ENCODE measurements around the gene ALOX15B.

ALOX15B gene

GRCh38 chr17:8064561-8065019, 25.7 kb downstream of the ALOX15B start:
- Histone ChIP-seq H3K27me3 (replicated peaks; ENCODE audit: control insufficient read depth, insufficient read depth, low read length) (peaks cover 2% of the 10 kb centered on the region; the same call in 1 of the 2 replicates), H3K4me3 (replicated peaks; ENCODE audit: low read depth, low read length) (no peak overlapping the region), H3K36me3 (ENCODE audit: control insufficient read depth, insufficient read depth, low read length) (no peaks in the 10 kb centered on the region)
- TF ChIP-seq, protein P1, sequence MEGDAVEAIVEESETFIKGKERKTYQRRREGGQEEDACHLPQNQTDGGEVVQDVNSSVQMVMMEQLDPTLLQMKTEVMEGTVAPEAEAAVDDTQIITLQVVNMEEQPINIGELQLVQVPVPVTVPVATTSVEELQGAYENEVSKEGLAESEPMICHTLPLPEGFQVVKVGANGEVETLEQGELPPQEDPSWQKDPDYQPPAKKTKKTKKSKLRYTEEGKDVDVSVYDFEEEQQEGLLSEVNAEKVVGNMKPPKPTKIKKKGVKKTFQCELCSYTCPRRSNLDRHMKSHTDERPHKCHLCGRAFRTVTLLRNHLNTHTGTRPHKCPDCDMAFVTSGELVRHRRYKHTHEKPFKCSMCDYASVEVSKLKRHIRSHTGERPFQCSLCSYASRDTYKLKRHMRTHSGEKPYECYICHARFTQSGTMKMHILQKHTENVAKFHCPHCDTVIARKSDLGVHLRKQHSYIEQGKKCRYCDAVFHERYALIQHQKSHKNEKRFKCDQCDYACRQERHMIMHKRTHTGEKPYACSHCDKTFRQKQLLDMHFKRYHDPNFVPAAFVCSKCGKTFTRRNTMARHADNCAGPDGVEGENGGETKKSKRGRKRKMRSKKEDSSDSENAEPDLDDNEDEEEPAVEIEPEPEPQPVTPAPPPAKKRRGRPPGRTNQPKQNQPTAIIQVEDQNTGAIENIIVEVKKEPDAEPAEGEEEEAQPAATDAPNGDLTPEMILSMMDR (IDR thresholded peaks at IDR 0.05; ENCODE audit: insufficient read depth, low read length, poor library complexity, severe bottlenecking) = no peak
- no peak for DNase-seq (ENCODE audit: extremely low read depth, insufficient read length)

- TF ChIP-seq, protein P1 (IDR thresholded peaks at IDR 0.05; ENCODE audit: insufficient read depth, low read length, poor library complexity, severe bottlenecking) = no peak
- Histone ChIP-seq H3K27me3 (replicated peaks; ENCODE audit: control insufficient read depth, insufficient read depth, low read length) (peaks cover 2% of the 10 kb centered on the region), H3K4me3 (replicated peaks; ENCODE audit: low read depth, low read length) (no peak overlapping the region), H3K36me3 (ENCODE audit: control insufficient read depth, insufficient read depth, low read length) (no peaks in the 10 kb centered on the region)
- DNase-seq (ENCODE audit: extremely low read depth, insufficient read length) = no peak
Observed at GRCh38 chr17:8066841-8067775, 28.2 kb downstream of the ALOX15B start.

- H3K27me3 ChIP-seq (replicated peaks; ENCODE audit: control insufficient read depth, insufficient read depth, low read length) = peaks cover 2% of the 10 kb centered on the region
- no peaks in the 10 kb centered on the region for H3K36me3 ChIP-seq (ENCODE audit: control insufficient read depth, insufficient read depth, low read length)
- H3K4me3 ChIP-seq (replicated peaks; ENCODE audit: low read depth, low read length) = no peak overlapping the region
- DNase-seq (ENCODE audit: extremely low read depth, insufficient read length) = no peak
- TF ChIP-seq, protein P1 (IDR thresholded peaks at IDR 0.05; ENCODE audit: insufficient read depth, low read length, poor library complexity, severe bottlenecking) = no peak
Observed at GRCh38 chr17:8067806-8068205, 28.9 kb downstream of the ALOX15B start.

DNA sequence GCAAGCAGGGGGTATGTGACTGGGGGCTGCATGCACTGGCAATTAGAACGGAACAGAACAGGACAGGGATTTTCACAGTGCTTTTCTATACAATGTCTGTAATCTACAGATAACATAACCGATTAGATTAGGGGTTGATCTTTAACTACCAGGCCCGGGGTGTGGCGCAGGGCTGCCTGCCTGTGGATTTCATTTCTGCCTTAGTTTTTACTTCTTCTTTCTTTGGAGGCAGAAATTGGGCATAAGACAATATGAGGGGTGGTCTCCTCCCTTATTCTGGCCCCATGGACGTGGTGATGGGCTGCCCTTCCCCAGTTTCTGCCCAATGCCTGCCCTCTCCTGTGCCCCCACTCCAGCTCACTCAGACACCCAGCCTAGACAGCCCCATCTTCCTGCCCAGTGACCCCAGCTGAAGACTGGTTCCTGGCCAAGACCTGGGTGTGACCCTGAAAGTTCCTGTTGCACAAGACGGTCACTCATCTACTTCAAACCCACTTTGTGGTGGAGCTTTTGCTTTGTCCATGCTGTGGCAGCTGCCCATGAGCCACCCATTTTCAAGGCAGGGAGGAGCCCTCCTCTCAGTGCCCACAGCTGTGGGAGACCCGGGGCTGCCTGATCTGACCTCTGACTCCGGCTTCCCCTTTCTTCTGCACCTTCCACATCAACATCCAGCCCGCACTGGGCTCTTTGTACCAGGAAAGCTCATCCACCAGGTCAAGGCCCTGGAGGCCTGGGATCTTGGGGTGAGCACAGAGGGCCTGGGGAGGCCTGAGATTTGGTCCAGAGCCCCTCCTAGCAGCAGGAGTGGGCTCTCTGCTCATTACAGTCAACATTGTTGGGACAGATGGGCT, 30.1 kb downstream of the ALOX15B start:
- Histone ChIP-seq H3K27me3 (replicated peaks; ENCODE audit: control insufficient read depth, insufficient read depth, low read length) (peaks cover 2% of the 10 kb centered on the region), H3K4me3 (replicated peaks; ENCODE audit: low read depth, low read length) (no peak overlapping the region), H3K36me3 (ENCODE audit: control insufficient read depth, insufficient read depth, low read length) (no peaks in the 10 kb centered on the region)
- TF ChIP-seq, protein P1 (IDR thresholded peaks at IDR 0.05; ENCODE audit: insufficient read depth, low read length, poor library complexity, severe bottlenecking) = no peak
- no peak for DNase-seq (ENCODE audit: extremely low read depth, insufficient read length)

- Histone ChIP-seq H3K27me3 (replicated peaks; ENCODE audit: control insufficient read depth, insufficient read depth, low read length) (peaks cover 2% of the 10 kb centered on the region), H3K4me3 (replicated peaks; ENCODE audit: low read depth, low read length) (no peak overlapping the region), H3K36me3 (ENCODE audit: control insufficient read depth, insufficient read depth, low read length) (no peaks in the 10 kb centered on the region)
- no peak for DNase-seq (ENCODE audit: extremely low read depth, insufficient read length)
- TF ChIP-seq, protein P1 (IDR thresholded peaks at IDR 0.05; ENCODE audit: insufficient read depth, low read length, poor library complexity, severe bottlenecking) = no peak
Observed at GRCh38 chr17:8069587-8069860, 30.7 kb downstream of the ALOX15B start.
